Peyer's patch (tissue), 4 donors: ENCODE data around the gene CELF1. TPM values are rescaled to one million over a fixed set of nuclear protein-coding genes. Genes with fewer than 3 reads are reported as not detected.
"Not testable (repeated sequence)": the region's sequence is repeated elsewhere in the genome, so short reads cannot be mapped to it uniquely, and the experiment has no call there.

Experiments used
- DNase-seq, 3 donors: peaks; one replicate each; pipeline ENCODE4 v3.0.0-alpha.2; 2017 to 2019
- H3K27ac ChIP-seq, 4 donors: fragments of 200-600 bp; sonication (generic); one replicate each; pipeline ENCODE4 v1.5.1; 2016 to 2019
- H3K27me3 ChIP-seq, 2 donors: fragments of 200-600 bp; sonication (generic); one replicate each; pipeline ENCODE4 v1.5.1; 2019
- H3K36me3 ChIP-seq, 3 donors: fragments of 200-600 bp; sonication (generic); one replicate each; pipeline ENCODE4 v1.5.1; 2016 to 2019
- H3K4me1 ChIP-seq, 4 donors: fragments of 200-600 bp; sonication (generic); one replicate each; pipeline ENCODE4 v1.5.1; 2016 to 2019
- H3K4me3 ChIP-seq, 4 donors: fragments of 200-600 bp; sonication (generic); 1 replicate in 3 of 4; 2 replicates in 1 of 4; pipeline ENCODE4 v1.5.1; 2016 to 2019; ENCODE audit warnings: mild to moderate bottlenecking in 1 of 4
- H3K9me3 ChIP-seq, 4 donors: fragments of 200-600 bp; sonication (generic); one replicate each; pipeline ENCODE4 v1.5.1; 2016 to 2019; ENCODE audit warnings: mild to moderate bottlenecking in 1 of 4
- CTCF ChIP-seq, 6 experiments: fragments of 450-650 bp in 4 of 6; fragments of 200-600 bp in 2 of 6; sonication (generic) in 1 of 6; IDR thresholded peaks; one replicate each; pipeline ENCODE4 v1.5.1; 2017 to 2019; ENCODE audit warnings: antibody characterized with exemption in 6 of 6, mild to moderate bottlenecking in 3 of 6, moderate library complexity in 1 of 6
- POLR2A ChIP-seq, 2 donors: fragments of 450-650 bp; IDR thresholded peaks; one replicate each; pipeline ENCODE4 v1.5.1; 2017; ENCODE audit warnings: antibody characterized with exemption in 2 of 2, mild to moderate bottlenecking in 2 of 2, moderate library complexity in 2 of 2
- total RNA-seq, 4 donors: library from RNA; depleted of rRNA; stranded (reverse); fragments of >200 nt; gene quantifications; one replicate each; pipeline ENCODE4 v1.1.0, GENCODE V29; 2016

CELF1 gene
- total RNA-seq, 4 donors from 2014 or later: 90.7 to 134 (median 121) TPM

- H3K36me3 ChIP-seq: peaks cover 0 to 16% (median 0%) of the 10 kb centered on the region in 3 donors
- peak within 1 kb of the TSS; percentile 60 to 98 (median 91) for H3K4me3 ChIP-seq
- H3K9me3 ChIP-seq: no peaks in the 10 kb centered on the region
- peak within 1 kb of the TSS; percentile 59 to 82 (median 76) for H3K27ac ChIP-seq
- DNase-seq: peak; percentile 61 to 84 (median 83)
- TF ChIP-seq CTCF (IDR thresholded peaks at IDR 0.05) (no peak), POLR2A (IDR thresholded peaks at IDR 0.05) (peak; percentile 25 to 54)
- no peaks in the 10 kb centered on the region for H3K27me3 ChIP-seq
- peaks cover 0 to 23% (median 4%) of the 10 kb centered on the region in 4 donors for H3K4me1 ChIP-seq
Observed at GRCh38 chr11:47565340-47566148, 12.6 kb upstream of the CELF1 start, which contains the start of gene PTPMT1. TSS of gene PTPMT1 (plus strand) at chr11:47565599. CDS start at chr11:47565623, 24 bp downstream.

GRCh38 chr11:47564933-47565339 lies 12.0 kb upstream of the CELF1 start:
- H3K27me3 ChIP-seq: no peaks in the 10 kb centered on the region
- H3K4me3 ChIP-seq: peak overlapping the region; percentile 60 to 98 (median 91)
- DNase-seq: peak in 1 of 3 donors; percentile 45
- TF ChIP-seq POLR2A (IDR thresholded peaks at IDR 0.05) (no peak), CTCF (IDR thresholded peaks at IDR 0.05) (no peak)
- H3K36me3 ChIP-seq: peaks cover 0 to 10% (median 0%) of the 10 kb centered on the region in 3 donors
- peaks cover 0 to 23% (median 4%) of the 10 kb centered on the region in 4 donors for H3K4me1 ChIP-seq
- H3K9me3 ChIP-seq: no peaks in the 10 kb centered on the region
- peak overlapping the region; percentile 59 to 82 (median 76) for H3K27ac ChIP-seq

GRCh38 chr11:47564366-47564765 lies 11.4 kb upstream of the CELF1 start:
- H3K27me3 ChIP-seq, H3K9me3 ChIP-seq, H3K36me3 ChIP-seq, H3K4me3 ChIP-seq, H3K27ac ChIP-seq: not testable (repeated sequence)
- peaks cover 0 to 23% (median 4%) of the 10 kb centered on the region in 4 donors for H3K4me1 ChIP-seq
- DNase-seq: peak in 1 of 3 donors; percentile 31

- not testable (repeated sequence) for H3K27ac ChIP-seq, DNase-seq, H3K4me3 ChIP-seq, H3K36me3 ChIP-seq, H3K9me3 ChIP-seq, H3K27me3 ChIP-seq
- H3K4me1 ChIP-seq: peaks cover 0 to 23% (median 4%) of the 10 kb centered on the region in 4 donors
Observed at GRCh38 chr11:47562393-47562792, 9.5 kb upstream of the CELF1 start.

- Histone ChIP-seq H3K4me3 (no peak overlapping the region), H3K9me3 (no peaks in the 10 kb centered on the region), H3K27ac (no peak overlapping the region), H3K36me3 (no peaks in the 10 kb centered on the region), H3K4me1 (peaks cover 0 to 11% (median 2%) of the 10 kb centered on the region in 4 donors), H3K27me3 (no peaks in the 10 kb centered on the region)
- TF ChIP-seq POLR2A (IDR thresholded peaks at IDR 0.05): no peak
- TF ChIP-seq CTCF (IDR thresholded peaks at IDR 0.05): no peak
- DNase-seq: no peak
Observed at GRCh38 chr11:47560426-47560825, 7.5 kb upstream of the CELF1 start.

GRCh38 chr11:47558695-47559094 lies 5.8 kb upstream of the CELF1 start:
- Histone ChIP-seq H3K27ac (no peak overlapping the region), H3K27me3 (no peaks in the 10 kb centered on the region), H3K4me3 (no peak overlapping the region), H3K4me1 (no peaks in the 10 kb centered on the region), H3K9me3 (no peaks in the 10 kb centered on the region), H3K36me3 (no peaks in the 10 kb centered on the region)
- DNase-seq: no peak
- TF ChIP-seq CTCF (IDR thresholded peaks at IDR 0.05) (no peak), POLR2A (IDR thresholded peaks at IDR 0.05) (no peak)

GRCh38 chr11:47557004-47557403 lies 4.1 kb upstream of the CELF1 start:
- not testable (repeated sequence) for H3K27me3 ChIP-seq, H3K36me3 ChIP-seq, H3K27ac ChIP-seq, DNase-seq, H3K9me3 ChIP-seq, H3K4me3 ChIP-seq, H3K4me1 ChIP-seq
